ENCODE results near the gene CA6.
A peak's percentile ranks its signal among the peaks of the same experiment; 100 is the strongest.
"Not testable (repeated sequence)": the region's sequence is repeated elsewhere in the genome, so short reads cannot be mapped to it uniquely, and the experiment has no call there.

CA6 gene

DNA sequence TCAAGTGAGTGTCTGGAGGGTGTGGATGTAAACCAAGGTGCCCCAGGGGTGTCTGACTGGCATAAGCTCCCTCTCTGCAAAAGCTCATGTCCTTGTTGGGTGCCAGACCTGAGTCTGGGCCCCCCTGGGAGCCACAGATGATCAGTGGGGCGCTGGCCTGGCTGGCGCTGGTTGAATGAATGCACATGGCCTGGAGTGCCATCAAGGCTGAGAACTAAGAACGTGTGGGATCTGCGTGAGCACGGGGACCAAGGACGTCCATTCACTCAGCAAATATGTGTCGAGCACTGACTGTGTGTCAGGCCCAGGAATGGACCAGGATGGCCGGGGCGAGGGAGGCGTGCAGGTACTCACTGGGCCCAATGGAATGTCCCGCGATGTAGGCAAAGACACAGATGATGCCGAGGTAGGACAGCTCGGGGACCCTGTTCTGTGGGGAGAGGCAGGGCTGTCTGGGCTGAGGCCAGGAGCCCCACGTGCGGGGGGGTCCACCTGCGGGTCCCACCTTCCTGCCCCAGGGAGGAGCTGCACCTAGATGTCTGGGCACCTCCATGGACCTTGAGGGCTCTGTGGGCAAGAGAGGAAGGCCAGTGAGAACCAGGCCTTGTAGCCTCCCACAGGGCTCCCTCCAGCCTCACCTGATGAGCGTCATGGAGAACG lies 61.4 kb downstream of the CA6 start:
- no peak for DNase-seq

- no peak for DNase-seq
Observed at GRCh38 chr1:9008236-9008635, 62.6 kb downstream of the CA6 start.

- peak; percentile 30 for DNase-seq
Observed at GRCh38 chr1:9009438-9010370, 64.0 kb downstream of the CA6 start.

DNA sequence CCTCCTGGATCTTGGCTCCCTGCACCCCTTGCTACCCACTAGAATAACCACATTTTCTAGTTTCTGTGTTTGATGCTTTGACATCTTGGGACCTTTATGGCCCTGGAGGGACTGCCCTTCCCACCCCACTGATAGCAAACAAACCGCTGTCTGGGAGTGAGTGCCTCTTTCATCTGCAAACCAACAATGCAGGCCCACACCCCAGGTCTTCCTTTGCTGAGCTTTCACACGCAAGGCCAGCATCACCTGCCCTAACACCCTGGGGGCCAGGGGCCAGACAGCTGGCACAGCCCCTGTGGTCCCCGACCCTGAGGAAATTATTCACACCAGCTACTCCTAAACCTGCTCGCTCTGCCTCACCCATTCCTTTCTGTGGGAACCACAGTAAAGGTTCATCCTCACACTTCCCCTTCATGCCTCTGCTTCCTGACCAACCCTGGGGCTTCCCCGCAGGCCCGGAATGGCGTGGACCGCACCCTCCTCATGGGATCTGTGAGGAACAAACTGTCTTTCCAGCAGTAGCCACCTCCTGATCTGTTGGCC lies 65.2 kb downstream of the CA6 start:
- no peak for DNase-seq

- no peak for DNase-seq
Observed at GRCh38 chr1:9013819-9014218, 68.2 kb downstream of the CA6 start.

- no peak for DNase-seq
Observed at GRCh38 chr1:9014475-9015375, 69.1 kb downstream of the CA6 start.

- DNase-seq: no peak
Observed at GRCh38 chr1:9016455-9016854, 70.8 kb downstream of the CA6 start.

DNA sequence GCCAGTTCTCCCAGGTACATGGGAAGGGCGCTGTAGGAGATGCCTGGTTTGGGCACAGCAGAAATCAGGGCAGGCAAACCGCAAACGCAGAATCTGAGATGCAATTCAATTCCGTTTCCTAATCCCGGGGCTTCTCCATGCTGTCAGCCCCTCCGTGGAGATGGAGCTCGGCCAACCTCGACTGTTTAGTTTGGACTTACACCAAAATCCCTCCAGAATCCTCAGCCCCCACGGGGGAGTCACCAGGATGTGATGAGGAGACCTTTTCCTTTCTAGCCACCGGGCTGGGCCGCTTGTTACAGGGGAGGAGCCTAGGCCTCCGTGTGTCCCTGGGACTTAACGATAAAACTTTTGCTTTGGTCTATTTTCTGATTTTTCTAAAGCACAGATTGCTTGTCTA lies 72.7 kb downstream of the CA6 start:
- DNase-seq: peak; percentile 29

- peak; percentile 74 for DNase-seq
Observed at GRCh38 chr1:9019896-9020295, 74.2 kb downstream of the CA6 start.

- DNase-seq: no peak
Observed at GRCh38 chr1:9020305-9020704, 74.6 kb downstream of the CA6 start.

- not testable (repeated sequence) for DNase-seq
Observed at GRCh38 chr1:9022026-9022738, 76.5 kb downstream of the CA6 start.

DNA sequence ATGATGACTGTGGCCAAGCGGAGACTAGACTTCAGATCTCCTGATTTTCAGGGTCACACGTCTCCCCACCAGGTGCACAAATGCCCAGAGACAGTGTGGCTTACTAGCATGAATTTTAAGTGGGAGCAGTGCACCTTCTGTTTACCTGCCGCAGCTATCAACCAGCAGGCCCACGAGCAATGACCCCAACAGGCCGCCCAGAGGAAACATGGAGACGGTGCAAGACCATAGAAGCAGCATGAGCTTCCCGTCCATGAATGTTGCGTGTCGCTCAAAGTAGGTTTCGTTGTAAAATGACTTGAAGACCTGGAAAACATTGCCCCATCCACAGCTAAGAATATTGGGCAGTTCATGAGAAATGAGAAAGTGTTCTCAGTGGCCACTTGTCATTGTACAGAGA lies 77.1 kb downstream of the CA6 start:
- no peak for DNase-seq

All from fibroblast of upper back skin (primary cell).